ENCODE data around the gene CFAP210. TPM values are rescaled to one million over a fixed set of nuclear protein-coding genes. Genes with fewer than 3 reads are reported as not detected.

Gene CFAP210
- total and polyA plus RNA-seq, 10 of the 15 experiments (the other 5 are each of a cell fraction or from before 2014, with no cell fraction given): not detected

DNA sequence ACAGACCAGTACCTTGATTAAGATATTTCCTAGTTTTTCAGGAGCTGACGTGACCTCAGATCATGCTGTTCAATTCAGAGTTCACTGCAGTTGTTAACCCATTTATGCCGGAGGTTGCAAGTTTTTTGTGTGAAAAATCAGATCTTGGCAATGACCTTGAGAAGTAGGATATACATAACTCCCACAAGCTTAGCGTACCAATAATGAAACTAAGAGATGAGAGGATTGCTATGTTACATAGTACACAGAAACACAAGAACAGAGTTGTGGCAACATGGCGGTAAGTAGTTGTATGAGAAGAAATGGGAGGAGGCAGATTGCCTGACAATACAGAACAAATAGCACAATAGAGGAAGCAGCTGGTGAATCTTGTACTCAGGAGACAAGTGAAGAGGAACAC is 71.0 kb downstream of the CFAP210 start (continued):
- TF ChIP-seq, protein P1, sequence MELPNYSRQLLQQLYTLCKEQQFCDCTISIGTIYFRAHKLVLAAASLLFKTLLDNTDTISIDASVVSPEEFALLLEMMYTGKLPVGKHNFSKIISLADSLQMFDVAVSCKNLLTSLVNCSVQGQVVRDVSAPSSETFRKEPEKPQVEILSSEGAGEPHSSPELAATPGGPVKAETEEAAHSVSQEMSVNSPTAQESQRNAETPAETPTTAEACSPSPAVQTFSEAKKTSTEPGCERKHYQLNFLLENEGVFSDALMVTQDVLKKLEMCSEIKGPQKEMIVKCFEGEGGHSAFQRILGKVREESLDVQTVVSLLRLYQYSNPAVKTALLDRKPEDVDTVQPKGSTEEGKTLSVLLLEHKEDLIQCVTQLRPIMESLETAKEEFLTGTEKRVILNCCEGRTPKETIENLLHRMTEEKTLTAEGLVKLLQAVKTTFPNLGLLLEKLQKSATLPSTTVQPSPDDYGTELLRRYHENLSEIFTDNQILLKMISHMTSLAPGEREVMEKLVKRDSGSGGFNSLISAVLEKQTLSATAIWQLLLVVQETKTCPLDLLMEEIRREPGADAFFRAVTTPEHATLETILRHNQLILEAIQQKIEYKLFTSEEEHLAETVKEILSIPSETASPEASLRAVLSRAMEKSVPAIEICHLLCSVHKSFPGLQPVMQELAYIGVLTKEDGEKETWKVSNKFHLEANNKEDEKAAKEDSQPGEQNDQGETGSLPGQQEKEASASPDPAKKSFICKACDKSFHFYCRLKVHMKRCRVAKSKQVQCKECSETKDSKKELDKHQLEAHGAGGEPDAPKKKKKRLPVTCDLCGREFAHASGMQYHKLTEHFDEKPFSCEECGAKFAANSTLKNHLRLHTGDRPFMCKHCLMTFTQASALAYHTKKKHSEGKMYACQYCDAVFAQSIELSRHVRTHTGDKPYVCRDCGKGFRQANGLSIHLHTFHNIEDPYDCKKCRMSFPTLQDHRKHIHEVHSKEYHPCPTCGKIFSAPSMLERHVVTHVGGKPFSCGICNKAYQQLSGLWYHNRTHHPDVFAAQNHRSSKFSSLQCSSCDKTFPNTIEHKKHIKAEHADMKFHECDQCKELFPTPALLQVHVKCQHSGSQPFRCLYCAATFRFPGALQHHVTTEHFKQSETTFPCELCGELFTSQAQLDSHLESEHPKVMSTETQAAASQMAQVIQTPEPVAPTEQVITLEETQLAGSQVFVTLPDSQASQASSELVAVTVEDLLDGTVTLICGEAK (IDR thresholded peaks at IDR 0.05; ENCODE audit: borderline replicate concordance): no peak
- no peak for TF ChIP-seq ZNF217 (IDR thresholded peaks at IDR 0.05)

DNA sequence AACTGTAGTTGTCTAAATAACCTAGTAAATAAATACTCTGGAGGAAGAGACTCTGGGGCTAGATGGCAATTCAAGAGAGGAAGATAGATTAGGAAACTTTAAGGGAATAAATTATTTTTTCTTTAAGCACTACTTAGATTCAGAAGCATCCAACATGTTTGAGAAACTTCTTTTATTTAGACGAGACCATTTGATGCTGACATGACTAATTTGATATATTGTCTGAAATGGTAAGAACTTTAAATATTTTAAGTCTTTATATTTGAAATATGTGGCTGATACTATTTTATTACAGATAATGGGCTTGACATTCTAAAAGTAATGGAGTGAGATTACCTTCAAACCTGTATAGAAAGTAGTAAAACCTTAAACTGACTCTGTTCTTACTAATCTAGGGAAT is 73.7 kb downstream of the CFAP210 start:
- Histone ChIP-seq H4K20me1 (ENCODE audit: control insufficient read depth, insufficient read depth) (no peaks in the 10 kb centered on the region), H3K9me3 (replicated peaks; ENCODE audit: control insufficient read depth, insufficient read depth, low read length) (peaks cover 4% of the 10 kb centered on the region; the same call in 2 of the 3 replicates), H3K9ac (ENCODE audit: control insufficient read depth, insufficient read depth, low read length) (no peak overlapping the region), H3K36me3 (ENCODE audit: control insufficient read depth in 2 of 2, insufficient read depth in 2 of 2, low read length in 1 of 2) (peaks cover 4 to 21% of the 10 kb centered on the region in 2 experiments), H3K4me3 (no peak overlapping the region), H3K79me2 (ENCODE audit: control insufficient read depth, insufficient read depth, low read length) (no peaks in the 10 kb centered on the region; the same call in 1 of the 2 replicates), H3K4me2 (ENCODE audit: control insufficient read depth, insufficient read depth) (no peak overlapping the region), H2AFZ (ENCODE audit: control insufficient read depth, low read depth, low read length) (no peak overlapping the region), H3K4me1 (ENCODE audit: control insufficient read depth, insufficient read depth, low read length) (no peaks in the 10 kb centered on the region), H3K27ac (ENCODE audit: control insufficient read depth, insufficient read depth) (no peak overlapping the region), H3K27me3 (replicated peaks in 1 of 2; ENCODE audit: control insufficient read depth in 2 of 2, insufficient read depth in 2 of 2, low read length in 1 of 2) (no peaks in the 10 kb centered on the region)
- no TSS peak for BruUV-seq (replicated peaks)
- intact Hi-C loops (cut with micrococcal nuclease; ENCODE audit: unreplicated experiment) (no loop called here), in situ Hi-C loops (cut with MboI) (no loop called here)
- RAD21 ChIA-PET (ENCODE audit: unreplicated experiment): no interaction called here
- CTCF ChIA-PET: no interaction called here
- DNase-seq (ENCODE audit: low read depth, low spot score) (no peak), ATAC-seq (no peak), FAIRE-seq (no peak)
- SMC1A ChIA-PET (ENCODE audit: uncharacterized antibody, unreplicated experiment): no interaction called here
- POLR2A ChIA-PET: no interaction called here
- WGBS (ENCODE audit: insufficient coverage, insufficient replicate concordance, low lambda C conversion rate, missing lambda C conversion rate): 96% methylated on average over 1 of the region's 1 CpG
- TF ChIP-seq POLR2AphosphoS5 (IDR thresholded peaks at IDR 0.05; ENCODE audit: low read length) (no peak), ZNF384 (IDR thresholded peaks at IDR 0.05; ENCODE audit: borderline replicate concordance, low read depth, low read length) (no peak), KLF5 (IDR thresholded peaks at IDR 0.05; ENCODE audit: partially characterized antibody) (no peak), MYC (IDR thresholded peaks at IDR 0.05; ENCODE audit: insufficient read depth, insufficient read length, insufficient replicate concordance, low read length, severe bottlenecking) (no peak), NRF1 (conservative IDR thresholded peaks at IDR 0.05; ENCODE audit: low read depth, low read length) (no peak), HCFC1 (IDR thresholded peaks at IDR 0.05; ENCODE audit: low read length) (no peak), ZZZ3 (IDR thresholded peaks at IDR 0.05; ENCODE audit: control insufficient read depth, insufficient read length, low read depth) (no peak), MXI1 (IDR thresholded peaks at IDR 0.05; ENCODE audit: low read depth, low read length) (no peak)
- TF ChIP-seq, protein P2, sequence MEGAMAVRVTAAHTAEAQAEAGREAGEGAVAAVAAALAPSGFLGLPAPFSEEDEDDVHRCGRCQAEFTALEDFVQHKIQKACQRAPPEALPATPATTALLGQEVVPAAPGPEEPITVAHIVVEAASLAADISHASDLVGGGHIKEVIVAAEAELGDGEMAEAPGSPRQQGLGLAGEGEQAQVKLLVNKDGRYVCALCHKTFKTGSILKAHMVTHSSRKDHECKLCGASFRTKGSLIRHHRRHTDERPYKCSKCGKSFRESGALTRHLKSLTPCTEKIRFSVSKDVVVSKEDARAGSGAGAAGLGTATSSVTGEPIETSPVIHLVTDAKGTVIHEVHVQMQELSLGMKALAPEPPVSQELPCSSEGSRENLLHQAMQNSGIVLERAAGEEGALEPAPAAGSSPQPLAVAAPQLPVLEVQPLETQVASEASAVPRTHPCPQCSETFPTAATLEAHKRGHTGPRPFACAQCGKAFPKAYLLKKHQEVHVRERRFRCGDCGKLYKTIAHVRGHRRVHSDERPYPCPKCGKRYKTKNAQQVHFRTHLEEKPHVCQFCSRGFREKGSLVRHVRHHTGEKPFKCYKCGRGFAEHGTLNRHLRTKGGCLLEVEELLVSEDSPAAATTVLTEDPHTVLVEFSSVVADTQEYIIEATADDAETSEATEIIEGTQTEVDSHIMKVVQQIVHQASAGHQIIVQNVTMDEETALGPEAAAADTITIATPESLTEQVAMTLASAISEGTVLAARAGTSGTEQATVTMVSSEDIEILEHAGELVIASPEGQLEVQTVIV (IDR thresholded peaks at IDR 0.05; ENCODE audit: borderline replicate concordance, partially characterized antibody): no peak
- TF ChIP-seq, protein P3, sequence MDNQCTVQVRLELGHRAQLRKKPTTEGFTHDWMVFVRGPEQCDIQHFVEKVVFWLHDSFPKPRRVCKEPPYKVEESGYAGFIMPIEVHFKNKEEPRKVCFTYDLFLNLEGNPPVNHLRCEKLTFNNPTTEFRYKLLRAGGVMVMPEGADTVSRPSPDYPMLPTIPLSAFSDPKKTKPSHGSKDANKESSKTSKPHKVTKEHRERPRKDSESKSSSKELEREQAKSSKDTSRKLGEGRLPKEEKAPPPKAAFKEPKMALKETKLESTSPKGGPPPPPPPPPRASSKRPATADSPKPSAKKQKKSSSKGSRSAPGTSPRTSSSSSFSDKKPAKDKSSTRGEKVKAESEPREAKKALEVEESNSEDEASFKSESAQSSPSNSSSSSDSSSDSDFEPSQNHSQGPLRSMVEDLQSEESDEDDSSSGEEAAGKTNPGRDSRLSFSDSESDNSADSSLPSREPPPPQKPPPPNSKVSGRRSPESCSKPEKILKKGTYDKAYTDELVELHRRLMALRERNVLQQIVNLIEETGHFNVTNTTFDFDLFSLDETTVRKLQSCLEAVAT (IDR thresholded peaks at IDR 0.05): no peak
- TF ChIP-seq, protein P4, sequence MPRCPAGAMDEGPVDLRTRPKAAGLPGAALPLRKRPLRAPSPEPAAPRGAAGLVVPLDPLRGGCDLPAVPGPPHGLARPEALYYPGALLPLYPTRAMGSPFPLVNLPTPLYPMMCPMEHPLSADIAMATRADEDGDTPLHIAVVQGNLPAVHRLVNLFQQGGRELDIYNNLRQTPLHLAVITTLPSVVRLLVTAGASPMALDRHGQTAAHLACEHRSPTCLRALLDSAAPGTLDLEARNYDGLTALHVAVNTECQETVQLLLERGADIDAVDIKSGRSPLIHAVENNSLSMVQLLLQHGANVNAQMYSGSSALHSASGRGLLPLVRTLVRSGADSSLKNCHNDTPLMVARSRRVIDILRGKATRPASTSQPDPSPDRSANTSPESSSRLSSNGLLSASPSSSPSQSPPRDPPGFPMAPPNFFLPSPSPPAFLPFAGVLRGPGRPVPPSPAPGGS (IDR thresholded peaks at IDR 0.05; ENCODE audit: borderline replicate concordance, insufficient read depth, low read depth, low read length, poor library complexity, severe bottlenecking): no peak

Measured in GM12878 (cell line).